Nephron progenitor cell (in vitro differentiated cells): Measurements from ENCODE around the gene HFE.

Source experiments
- DNase-seq: peaks from one replicate; pipeline ENCODE4 v3.0.0; 2021
- H3K27ac Mint-ChIP-seq: 2 replicates; pipeline ENCODE4 v1.8.0; 2021; ENCODE audit warnings: mild to moderate bottlenecking, moderate library complexity, mixed read lengths
- H3K27me3 Mint-ChIP-seq: 2 replicates; pipeline ENCODE4 v1.8.0; 2021; ENCODE audit warnings: mild to moderate bottlenecking, low read depth, mixed read lengths; ENCODE audit not compliant: poor library complexity
- H3K36me3 Mint-ChIP-seq: 2 replicates; pipeline ENCODE4 v1.8.0; 2021; ENCODE audit warnings: low read depth, mixed read lengths
- H3K4me1 Mint-ChIP-seq: 2 replicates; pipeline ENCODE4 v1.8.0; 2021; ENCODE audit warnings: mixed read lengths
- H3K4me3 Mint-ChIP-seq: 2 replicates; pipeline ENCODE4 v1.8.0; 2021; ENCODE audit warnings: mild to moderate bottlenecking, moderate library complexity, mixed read lengths
- H3K9me3 Mint-ChIP-seq: 2 replicates; pipeline ENCODE4 v1.8.0; 2021; ENCODE audit warnings: mild to moderate bottlenecking, moderate library complexity, mixed read lengths
- CTCF ChIP-seq: fragments of 200-600 bp; sonication (generic); IDR thresholded peaks from 2 replicates; pipeline ENCODE4 v1.5.0; 2021; ENCODE audit warnings: antibody characterized with exemption

The HFE gene

DNA sequence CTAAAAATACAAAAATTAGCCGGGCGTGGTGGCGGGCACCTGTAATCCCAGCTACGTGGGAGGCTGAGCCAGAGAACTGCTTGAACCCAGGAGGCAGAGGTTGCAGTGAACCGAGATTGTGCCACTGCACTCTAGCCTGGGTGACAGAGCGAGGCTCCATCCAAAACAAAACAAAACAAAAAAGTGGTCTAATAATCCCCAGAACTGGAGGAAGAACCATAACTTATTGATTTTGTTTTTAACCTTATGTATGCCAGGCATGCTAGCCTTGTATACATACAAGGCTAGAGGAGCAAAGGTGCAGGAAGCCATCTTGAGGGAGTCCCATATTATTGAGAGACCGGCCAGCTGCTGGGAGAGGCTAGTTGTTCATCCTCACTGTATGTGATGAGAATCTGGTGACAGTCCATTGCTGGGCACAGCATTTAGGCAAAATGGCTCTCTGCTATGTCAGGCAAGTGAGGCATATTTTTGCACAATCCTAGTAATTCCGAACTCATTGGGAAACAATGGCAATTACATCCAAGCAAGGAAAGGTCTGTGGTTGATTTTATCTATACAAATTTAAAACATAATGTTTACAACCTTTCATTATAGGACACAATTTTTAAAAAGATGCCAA lies 18.0 kb downstream of the HFE start:
- DNase-seq: no peak
- no peak for TF ChIP-seq CTCF
- H3K9me3 Mint-ChIP-seq: peaks cover 42% of the 10 kb centered on the region
- peak overlapping the region; percentile 23 for H3K4me3 Mint-ChIP-seq
- H3K27me3 Mint-ChIP-seq: peaks cover 4% of the 10 kb centered on the region
- peaks cover 29% of the 10 kb centered on the region for H3K4me1 Mint-ChIP-seq
- peaks cover 19% of the 10 kb centered on the region for H3K36me3 Mint-ChIP-seq
- no peak overlapping the region for H3K27ac Mint-ChIP-seq

GRCh38 chr6:26105842-26106241 lies 18.6 kb downstream of the HFE start:
- H3K4me1 Mint-ChIP-seq: peaks cover 29% of the 10 kb centered on the region
- H3K4me3 Mint-ChIP-seq: no peak overlapping the region
- peaks cover 42% of the 10 kb centered on the region for H3K9me3 Mint-ChIP-seq

GRCh38 chr6:26107935-26108334 lies 20.7 kb downstream of the HFE start:
- peaks cover 4% of the 10 kb centered on the region for H3K27me3 Mint-ChIP-seq
- DNase-seq: no peak
- TF ChIP-seq CTCF: no peak
- H3K9me3 Mint-ChIP-seq: peaks cover 42% of the 10 kb centered on the region
- H3K4me1 Mint-ChIP-seq: peaks cover 16% of the 10 kb centered on the region
- peaks cover 19% of the 10 kb centered on the region for H3K36me3 Mint-ChIP-seq
- H3K4me3 Mint-ChIP-seq: no peak overlapping the region
- H3K27ac Mint-ChIP-seq: no peak overlapping the region

More at GRCh38 chr6:26105842-26106241, 18.6 kb downstream of the HFE start:
- peaks cover 19% of the 10 kb centered on the region for H3K36me3 Mint-ChIP-seq
- H3K27me3 Mint-ChIP-seq: peaks cover 4% of the 10 kb centered on the region
- no peak for TF ChIP-seq CTCF
- no peak for DNase-seq
- H3K27ac Mint-ChIP-seq: no peak overlapping the region

GRCh38 chr6:26109772-26110171 lies 22.5 kb downstream of the HFE start:
- Mint-ChIP-seq H3K4me3 (no peak overlapping the region), H3K27me3 (peaks cover 4% of the 10 kb centered on the region), H3K9me3 (peaks cover 35% of the 10 kb centered on the region), H3K36me3 (peaks cover 19% of the 10 kb centered on the region), H3K27ac (no peak overlapping the region), H3K4me1 (no peaks in the 10 kb centered on the region)
- no peak for TF ChIP-seq CTCF
- no peak for DNase-seq

DNA sequence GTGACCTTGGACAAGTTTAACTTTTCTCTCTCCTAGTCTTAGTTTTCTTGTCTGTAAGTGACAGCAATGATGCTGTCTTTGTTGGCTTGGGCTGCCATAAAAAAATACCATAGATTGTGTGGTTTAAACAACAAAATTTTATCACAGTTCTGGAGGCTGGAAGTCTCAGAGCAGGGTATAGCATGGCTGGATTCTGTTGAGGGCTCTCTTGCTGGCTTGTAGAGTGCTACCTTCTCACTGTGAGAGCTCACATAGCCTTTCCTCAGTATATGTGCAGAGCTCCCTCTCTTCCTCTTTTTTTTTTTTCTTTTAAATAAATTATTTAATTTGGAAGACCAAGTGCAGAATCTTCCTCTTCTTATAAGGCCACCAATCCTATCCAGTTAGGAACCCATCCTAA lies 26.3 kb downstream of the HFE start:
- H3K27me3 Mint-ChIP-seq: peaks cover 4% of the 10 kb centered on the region
- no peak for DNase-seq
- H3K36me3 Mint-ChIP-seq: peaks cover 1% of the 10 kb centered on the region
- peaks cover under 1% of the 10 kb centered on the region for H3K9me3 Mint-ChIP-seq
- TF ChIP-seq CTCF: no peak
- no peak overlapping the region for H3K4me3 Mint-ChIP-seq
- no peak overlapping the region for H3K27ac Mint-ChIP-seq
- H3K4me1 Mint-ChIP-seq: no peaks in the 10 kb centered on the region

DNA sequence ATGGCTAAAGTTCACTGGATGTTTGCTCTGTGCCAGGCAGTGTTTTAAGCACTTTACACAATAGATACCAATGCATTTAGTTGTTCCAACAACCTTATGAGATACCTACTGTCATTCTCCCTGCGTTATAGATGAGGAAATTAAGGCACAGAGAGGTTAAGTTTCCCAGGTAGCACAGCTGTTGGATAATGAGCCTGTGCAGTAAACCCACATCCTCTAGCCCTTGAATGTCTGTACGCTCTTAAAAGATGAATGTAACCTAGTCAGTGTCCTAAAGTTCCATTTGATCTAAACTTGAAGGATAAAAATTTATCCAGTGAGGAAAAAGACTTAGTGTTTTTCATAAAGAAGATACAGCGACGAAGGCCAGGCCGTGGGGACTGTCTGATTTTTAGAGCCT lies 28.0 kb downstream of the HFE start:
- no peaks in the 10 kb centered on the region for H3K9me3 Mint-ChIP-seq
- H3K4me3 Mint-ChIP-seq: no peak overlapping the region
- DNase-seq: no peak
- no peaks in the 10 kb centered on the region for H3K27me3 Mint-ChIP-seq
- no peak overlapping the region for H3K27ac Mint-ChIP-seq
- no peak for TF ChIP-seq CTCF
- H3K4me1 Mint-ChIP-seq: no peaks in the 10 kb centered on the region
- no peaks in the 10 kb centered on the region for H3K36me3 Mint-ChIP-seq
